Stimulated activated CD4-positive, alpha-beta T cell treated with anti-CD3 and anti-CD28 coated beads, TNF-alpha, amount 100 ng/mL, for 4 hours (primary cell): Measurements from ENCODE around the gene FGF14.

Source experiments
- DNase-seq, 3 experiments: peaks; one replicate each; pipeline ENCODE4 v3.0.0-alpha.2; 2020; ENCODE audit warnings: low read depth in 3 of 3

FGF14 gene

DNA sequence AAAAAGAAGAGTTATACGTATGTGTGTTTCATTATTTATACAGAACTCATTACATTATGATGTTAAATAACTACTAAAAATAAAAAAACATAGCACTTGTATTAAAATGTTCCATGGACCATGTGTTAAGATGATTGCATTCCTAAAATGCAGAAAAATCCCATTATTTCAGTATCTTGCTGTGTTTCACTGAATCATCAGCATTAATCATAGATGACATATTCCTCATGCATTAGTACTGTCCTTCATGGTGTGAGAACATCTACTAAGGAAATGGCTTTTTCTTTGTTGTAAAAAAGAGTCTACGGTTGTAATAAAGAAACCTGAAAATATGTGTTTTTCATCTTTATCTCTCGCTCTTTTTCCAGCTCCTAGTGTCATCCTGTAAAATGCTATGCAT is 416.5 kb downstream of the FGF14 start:
- no peak for DNase-seq

DNA sequence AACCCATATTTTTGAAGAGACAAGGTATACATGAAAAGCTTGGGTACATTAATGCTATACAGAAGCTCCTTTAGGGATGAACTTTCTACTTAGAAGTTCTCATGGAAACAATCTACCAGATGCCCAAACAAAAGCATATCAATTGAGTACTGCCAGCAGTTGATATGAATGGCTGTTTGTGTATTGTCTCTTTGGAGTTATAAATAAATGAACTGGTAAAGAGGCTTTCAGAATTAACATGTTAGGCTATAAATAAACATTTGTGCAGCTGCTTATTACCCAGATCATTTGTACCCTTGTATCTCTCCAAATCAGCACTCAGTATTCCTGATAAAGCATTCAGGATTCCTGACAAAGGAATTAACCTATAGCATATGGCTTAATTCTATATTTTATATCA is 418.9 kb downstream of the FGF14 start:
- no peak for DNase-seq

DNA sequence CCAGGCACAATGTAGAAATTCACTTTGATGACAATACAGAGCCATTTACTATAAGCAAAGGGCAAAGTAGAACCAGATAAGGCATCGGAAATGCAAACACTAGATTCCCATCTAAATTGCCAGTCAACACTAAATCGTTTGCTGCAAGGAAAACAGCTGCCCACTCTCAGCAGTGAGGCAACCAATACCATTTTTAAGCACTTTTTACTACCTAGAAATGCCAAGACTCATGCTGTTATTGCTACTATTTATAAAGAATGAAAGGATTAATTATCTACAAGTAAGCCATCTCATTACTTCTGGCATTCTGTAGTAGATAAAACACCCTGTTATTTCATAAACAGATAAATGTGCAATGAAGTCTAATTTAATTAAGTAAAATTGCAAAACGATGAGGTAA is 422.0 kb downstream of the FGF14 start:
- DNase-seq: no peak

DNA sequence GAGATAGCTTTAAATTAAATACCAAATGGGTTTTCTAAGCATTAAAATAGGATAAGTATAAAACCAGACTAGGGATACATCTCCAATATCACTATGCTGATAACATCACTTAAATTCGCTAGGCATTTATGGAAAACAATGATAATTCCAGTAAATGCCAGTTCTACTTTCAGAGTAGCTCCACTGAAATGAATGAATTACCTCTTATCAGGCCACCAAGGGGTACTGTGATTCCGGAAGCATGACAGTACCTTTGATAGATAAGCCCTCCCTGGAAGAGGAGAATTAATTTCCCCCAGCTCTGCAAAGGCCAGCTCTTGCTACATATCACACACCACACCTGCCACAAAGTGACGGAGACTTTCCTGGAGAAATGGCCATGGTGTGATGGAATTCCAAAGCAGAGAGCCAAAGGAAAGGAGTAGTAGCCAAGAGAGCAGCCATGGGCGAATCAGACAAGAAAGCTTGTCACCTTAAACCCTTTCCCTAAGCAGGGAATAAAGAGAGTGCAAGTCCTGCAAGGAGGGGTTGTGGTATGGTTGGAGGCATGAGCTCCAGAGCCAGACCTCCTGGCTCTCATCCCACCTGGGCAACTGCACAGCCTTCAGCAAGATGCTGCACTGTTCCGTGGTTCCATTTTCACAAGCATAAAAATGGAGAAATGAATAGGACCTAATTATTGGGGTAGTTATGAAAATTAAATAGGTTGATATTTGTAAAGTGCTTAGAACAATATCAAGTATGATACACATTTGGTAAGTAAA is 423.1 kb downstream of the FGF14 start:
- DNase-seq: no peak

DNA sequence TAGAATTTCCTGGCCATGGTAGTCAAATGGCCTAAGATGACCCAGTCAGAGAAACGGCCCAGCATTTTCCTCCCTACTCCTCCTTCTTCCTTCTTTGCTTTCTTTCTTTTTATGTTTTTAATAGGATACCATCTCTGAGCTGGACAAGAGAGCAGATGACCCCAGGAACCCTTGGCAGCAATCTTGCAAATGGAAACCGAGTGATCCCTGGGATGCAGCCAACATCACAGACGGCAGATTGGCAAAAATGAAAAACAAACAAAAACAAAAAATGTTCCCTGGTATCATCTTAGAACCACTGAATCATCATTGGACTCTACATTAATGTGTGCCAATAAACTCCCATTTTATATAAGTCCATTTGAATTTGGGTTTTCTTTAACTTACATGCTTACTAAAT is 424.4 kb downstream of the FGF14 start:
- DNase-seq: no peak

DNA sequence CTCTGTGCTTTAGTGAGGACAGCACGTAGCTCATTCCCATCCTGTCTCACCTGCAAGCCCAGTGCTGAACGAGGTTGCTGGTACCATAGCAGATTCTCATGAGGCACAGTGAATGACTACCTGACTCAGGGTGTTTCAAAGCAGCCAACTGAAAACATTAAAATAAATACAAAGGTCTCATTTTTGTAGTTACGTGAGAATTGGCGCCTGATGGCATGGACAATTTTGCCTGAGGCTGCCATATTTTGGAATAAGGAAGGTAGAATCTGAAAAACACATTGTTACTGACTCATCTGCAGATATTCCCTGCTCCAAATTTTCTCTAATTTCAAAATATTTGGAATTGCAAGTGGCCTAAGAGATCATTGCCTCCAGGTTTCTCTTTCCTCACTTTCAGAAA is 429.7 kb downstream of the FGF14 start:
- no peak for DNase-seq

DNA sequence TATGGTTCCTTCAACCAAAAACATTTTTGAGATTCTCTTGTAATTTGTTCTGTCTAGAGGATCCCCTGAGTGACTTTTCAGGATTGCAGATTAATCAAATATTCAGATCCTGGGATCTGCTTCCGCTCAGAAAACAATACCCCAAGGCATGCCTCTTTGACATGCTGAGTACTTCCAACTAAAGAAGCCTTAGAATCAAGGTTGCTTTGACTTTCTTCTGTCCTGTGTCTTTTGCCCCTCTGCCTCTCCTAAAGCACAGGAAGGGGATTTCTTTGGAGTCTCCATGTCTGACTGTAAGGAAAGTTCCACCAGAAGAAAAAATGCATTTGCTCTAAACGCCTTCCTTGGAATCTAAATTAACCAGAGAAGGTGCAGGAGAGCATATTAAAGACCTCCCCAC is 431.5 kb downstream of the FGF14 start:
- no peak for DNase-seq

DNA sequence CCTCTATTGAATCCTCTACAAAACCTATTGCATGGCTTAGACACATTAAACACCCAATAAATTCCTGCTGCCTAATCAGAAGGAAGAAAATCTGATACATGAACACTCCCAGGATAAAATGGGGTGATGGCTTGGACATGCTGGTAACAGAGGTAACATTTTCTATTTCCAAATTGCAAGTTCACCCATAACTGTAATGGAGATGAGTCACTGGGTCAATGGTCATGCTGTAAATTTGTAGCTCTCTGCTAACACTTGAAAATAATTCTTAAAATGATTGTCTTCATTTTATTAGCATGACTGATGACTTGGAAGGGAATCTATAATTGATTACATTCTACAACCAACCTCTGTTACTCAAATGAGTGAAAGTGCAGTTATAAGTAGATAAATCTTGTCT is 434.1 kb downstream of the FGF14 start:
- DNase-seq: no peak

DNA sequence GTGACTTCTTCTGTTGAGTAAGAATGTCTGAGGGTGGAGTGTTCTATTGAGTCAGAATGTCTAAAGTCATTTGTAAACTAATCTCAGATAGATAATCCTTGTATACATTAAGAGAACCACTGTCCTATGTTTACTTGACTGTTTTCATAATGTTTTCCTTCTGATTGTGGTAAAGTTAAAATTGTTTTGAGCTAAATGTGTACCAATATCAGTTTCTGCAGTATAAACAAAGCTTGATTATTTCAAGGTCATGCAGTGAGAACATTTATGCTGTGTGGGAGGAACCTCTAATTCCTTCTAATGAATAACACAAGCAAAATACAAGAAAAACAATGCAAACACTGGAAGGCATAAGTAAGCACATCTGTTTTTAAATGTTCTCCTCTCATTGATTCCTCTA is 434.6 kb downstream of the FGF14 start:
- DNase-seq: no peak

DNA sequence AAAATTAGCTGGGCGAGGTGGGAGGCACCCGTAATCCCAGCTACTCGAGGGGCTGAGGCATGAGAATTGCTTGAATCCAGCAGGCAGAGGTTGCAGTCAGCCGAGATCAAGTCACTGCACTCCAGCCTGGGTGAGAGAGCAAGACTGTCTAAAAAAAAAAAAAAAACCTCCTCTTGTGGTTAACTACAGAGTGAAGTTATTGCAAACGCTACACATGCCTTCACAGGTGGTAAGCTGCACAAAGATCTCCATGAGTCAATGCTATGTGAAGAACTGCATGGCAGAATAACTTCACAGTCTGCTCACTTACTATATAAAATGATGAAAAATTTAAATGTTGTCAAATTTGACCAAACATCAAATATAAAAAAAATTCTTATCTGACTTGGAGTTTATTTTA is 436.8 kb downstream of the FGF14 start:
- DNase-seq: no peak

DNA sequence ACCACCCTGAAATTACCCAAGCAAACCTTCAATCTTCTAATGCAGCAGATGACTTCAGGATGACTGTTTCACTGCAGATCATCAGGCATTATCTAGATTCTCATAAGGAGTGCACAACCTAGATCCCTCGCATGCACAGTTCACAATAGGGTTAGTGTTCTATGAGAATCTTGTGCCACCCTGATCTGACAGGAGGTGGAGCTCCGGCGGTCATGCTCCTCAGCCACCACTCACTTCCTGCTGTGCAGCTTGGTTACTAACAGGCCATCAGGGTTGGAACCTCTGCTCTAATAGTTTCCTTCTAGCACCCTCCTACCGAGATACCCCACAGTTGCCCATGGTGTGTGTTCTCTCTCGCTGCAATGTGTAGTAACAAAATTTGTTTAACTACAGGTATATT is 442.8 kb downstream of the FGF14 start:
- DNase-seq: no peak

DNA sequence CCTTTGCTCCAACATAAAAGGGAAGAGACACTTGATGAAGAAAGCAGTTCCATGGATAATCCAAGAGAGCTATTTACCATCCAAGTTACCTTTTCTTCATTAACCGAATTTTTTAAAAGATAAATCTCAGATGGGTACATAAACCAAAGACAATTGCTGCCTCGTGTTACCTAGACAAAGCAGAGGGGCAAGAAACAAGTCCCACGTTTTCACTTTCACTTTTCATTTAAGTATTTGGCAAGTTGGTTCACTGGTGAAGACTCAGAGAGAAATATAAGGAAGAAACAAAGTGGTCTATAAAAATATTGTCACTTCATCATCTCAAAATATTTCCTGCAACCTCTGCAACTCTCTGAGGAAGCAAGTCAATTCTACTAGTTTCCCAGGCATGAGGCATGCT is 446.1 kb downstream of the FGF14 start:
- DNase-seq: no peak

DNA sequence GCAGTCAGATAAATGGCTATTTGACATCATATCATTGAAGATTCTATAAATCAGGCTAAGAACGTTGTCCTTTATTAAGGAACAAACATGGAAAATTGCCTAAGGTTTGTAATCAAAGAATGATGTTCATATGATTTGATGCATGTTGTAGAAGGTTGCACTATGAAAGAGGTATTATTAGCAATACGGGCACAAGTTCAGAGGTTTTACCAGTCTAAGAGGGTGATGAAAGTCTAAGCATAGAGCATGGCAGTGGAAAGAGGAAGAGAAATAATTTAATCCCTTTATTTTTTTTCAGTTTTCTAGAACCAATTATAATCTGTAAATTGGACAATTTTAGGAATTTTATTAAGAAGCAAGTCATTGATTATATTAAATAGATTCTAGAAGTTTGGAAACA is 450.7 kb downstream of the FGF14 start:
- DNase-seq: no peak

DNA sequence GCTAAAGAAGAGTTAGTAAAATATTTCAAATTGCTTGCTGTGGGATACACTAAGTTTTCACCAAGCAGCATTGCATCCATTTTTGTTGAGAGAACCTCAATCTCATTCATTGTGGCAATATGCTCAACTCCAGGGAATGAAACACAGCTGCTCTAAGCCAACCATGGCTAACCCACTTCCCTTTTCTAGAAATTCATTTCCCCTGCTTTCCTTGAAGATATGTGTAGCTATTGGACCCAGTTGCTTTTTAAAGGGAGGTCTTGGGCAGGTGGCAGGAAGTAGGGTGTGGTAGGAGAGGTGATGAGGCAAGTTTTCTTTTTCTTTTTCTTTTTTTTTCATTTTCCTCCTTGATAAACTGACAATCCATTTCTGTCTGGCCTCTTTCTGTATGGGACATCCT is 452.2 kb downstream of the FGF14 start:
- DNase-seq: no peak

DNA sequence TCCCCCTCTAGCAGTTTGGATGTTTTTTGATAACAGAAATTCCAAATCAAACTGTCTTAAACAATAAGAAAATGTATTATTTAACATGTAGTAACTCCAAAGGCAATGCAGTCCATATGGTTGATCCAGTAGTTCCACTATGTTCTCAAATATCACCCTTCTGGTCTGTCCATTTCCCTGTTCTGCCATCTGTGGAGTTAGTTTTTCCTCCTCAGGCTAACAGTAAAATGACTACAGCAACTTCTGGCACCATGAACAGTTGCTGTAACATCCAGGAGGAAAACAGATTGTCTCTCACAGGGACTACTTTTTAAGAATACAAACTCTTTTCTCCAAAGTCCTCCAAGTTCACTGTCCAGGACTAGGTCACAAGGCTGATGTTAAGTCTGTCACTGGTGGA is 455.4 kb downstream of the FGF14 start:
- no peak for DNase-seq

DNA sequence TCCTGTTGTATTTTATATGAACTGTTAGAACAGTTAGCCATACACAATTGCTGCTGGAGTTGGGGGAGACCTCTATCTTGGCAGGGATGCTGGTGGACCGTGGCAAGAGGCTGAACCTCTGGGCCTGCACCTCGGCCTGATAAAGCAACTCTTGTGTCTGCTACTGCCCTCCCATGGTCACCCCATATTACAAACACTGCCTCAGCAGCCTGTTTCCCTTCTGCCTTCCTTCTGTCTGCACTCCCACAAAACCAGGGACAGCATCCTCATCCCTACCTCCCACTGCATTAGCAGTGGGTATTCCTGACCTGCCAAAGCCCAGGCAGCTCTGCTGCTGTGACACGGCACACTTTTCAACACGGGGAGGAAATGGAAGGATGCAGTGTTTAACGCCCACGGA is 456.4 kb downstream of the FGF14 start:
- DNase-seq: no peak

DNA sequence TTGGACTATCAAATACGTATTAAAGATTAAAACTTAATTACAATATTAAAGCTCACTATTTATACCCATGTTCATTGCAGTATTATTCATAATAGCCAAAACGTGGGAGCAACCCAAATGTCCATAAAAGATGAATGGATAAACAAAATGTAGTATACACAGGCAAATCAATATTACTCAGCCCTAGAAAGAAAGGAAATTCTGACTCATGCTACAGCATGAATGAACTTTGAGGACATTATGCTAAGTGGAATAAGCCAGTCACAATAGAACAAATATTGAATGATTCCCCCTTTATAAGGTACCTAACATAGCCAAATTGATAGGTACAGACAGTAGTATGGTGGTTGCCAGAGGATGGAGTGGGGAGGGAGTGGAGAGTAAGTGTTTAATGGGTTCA is 457.3 kb downstream of the FGF14 start:
- DNase-seq: no peak

DNA sequence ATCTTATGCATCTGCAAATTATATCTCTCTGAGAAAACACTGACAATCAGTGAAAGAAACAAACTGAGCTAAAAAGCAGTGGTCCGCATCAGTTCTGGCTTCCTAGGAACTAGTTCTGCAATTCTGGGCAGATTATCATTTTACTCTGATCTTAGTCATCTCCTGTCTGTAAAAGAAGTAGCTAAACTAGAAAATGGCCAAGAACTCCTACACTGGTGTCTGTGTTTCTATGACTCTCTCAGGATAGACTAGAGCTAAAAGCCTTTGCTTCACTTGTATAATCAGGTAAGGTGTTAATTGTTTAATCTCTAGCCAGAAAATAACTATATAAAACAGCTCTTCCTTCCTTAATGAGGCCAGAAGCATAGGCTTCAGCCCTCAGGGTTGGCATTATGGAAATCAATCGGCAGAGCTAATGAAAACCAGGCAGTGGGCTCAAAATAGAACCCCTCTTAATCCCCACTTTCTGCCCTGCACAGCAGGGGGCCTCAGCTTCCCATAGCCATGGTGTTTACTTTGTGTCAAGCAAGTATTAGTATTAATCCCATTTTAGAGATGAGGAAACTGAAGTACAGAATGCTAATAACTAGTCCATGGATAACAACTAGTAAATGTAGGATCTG is 459.2 kb downstream of the FGF14 start:
- no peak for DNase-seq

DNA sequence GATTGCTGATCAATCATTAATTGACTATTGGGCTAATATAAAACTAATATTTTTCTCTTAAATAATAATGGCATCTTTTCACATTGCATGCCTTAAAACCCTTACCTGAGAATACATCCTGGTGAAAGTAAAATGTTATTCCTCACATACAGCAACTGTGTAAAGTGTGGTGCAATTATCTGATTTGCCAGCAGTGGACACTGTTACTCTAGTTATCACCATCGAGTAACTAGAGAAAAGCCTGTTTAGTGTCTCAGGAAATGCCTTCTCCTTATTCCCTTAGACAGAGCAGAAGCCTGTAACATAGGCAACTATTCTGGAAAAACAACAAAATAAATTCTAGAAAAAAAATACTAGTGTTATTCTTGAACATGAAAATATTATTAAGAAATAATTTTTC is 459.8 kb downstream of the FGF14 start:
- no peak for DNase-seq

DNA sequence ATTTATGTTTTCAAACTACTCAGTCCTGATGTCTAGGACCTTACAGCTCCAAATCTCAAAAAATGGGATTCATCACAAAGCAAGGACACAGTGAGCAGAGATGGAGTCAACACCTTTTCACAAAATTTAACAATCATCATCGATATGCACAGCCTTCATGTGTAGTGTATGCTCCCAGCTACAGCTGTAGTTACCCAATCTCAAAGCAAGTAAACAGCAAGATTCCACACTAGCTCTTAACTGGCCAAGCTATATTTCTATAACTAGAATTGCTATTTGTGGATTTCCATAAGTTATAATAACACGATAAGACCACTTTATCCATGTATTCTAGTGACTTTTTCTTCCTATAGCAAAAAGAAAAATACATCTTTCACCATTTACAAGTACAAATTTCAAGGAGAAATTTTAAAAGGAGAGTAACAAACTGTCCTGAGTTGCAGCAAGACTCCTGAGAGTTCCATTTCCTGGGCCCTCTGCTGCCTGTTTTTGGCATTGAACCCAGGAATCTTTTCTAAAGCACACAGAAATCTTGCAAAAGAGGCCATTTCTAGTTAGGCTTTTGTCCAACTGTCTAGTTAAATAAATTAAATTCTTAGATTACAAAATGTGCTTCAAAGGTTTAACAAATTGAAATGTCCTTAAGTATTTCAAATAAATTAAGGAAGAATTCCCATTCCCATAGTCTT is 460.6 kb downstream of the FGF14 start:
- DNase-seq: no peak

DNA sequence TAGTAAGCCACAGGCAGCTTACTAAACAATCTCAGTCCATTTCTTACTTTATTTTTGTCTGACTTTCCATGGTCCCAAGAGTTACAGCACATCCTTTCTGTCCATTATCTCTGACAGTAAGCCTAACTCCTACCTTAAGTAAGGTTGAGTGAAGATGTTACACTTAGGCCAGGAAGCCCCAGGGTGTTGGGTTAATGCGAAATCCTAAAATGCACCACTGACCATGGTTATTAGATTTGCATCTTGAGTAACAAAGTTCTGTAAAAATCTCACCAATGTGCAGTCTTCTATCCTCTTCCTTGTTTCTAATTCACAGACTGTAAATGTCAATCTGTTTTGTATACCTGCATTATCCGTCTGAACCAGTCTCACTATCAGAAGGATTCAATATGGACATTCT is 462.5 kb downstream of the FGF14 start:
- DNase-seq: no peak

DNA sequence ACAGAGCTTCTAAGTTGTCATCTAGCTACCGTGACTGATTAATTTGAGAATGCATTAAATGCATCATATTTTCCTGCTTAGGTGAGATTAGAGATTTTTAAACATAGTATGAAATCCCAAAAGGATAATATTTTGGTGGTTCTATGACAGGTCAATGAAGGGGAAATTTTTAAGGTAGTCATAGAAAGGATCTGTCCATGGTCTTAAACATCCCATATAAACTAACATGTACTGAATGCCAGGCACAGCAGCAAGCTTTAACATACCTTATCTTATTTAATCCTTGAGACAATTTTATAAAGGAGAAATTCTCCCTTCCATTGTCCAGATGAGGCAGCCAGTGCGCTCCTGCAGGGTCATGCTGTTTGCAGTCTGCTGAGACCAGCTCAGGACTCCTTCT is 466.0 kb downstream of the FGF14 start:
- DNase-seq: no peak

DNA sequence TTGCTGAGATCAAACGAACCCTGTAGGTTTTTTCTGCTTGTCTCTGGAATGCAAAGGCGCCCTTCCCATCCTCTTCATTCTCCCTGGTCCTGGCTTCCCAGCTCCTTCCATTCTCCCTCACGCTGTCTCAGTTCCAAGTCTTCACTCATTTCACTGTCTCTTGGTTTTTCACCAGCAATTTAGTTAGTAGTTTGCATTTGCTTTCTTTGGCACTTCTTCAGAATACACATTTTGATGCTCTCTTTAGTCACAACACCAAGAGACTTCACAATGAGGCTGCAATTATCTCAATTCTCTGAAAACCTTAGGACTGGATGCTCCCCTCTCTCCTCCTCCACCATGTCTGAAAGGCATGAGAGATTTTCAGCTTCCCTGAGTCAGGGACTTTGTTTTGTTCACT is 470.7 kb downstream of the FGF14 start:
- no peak for DNase-seq
